ENCODE results near the gene SURF1. TPM values are rescaled to one million over a fixed set of nuclear protein-coding genes. Genes with fewer than 3 reads are reported as not detected.
"Not testable (repeated sequence)": the region's sequence is repeated elsewhere in the genome, so short reads cannot be mapped to it uniquely, and the experiment has no call there.

Gene SURF1
- total and polyA plus RNA-seq, 11 donors = 36.8 to 104 (median 53.6) TPM

DNA sequence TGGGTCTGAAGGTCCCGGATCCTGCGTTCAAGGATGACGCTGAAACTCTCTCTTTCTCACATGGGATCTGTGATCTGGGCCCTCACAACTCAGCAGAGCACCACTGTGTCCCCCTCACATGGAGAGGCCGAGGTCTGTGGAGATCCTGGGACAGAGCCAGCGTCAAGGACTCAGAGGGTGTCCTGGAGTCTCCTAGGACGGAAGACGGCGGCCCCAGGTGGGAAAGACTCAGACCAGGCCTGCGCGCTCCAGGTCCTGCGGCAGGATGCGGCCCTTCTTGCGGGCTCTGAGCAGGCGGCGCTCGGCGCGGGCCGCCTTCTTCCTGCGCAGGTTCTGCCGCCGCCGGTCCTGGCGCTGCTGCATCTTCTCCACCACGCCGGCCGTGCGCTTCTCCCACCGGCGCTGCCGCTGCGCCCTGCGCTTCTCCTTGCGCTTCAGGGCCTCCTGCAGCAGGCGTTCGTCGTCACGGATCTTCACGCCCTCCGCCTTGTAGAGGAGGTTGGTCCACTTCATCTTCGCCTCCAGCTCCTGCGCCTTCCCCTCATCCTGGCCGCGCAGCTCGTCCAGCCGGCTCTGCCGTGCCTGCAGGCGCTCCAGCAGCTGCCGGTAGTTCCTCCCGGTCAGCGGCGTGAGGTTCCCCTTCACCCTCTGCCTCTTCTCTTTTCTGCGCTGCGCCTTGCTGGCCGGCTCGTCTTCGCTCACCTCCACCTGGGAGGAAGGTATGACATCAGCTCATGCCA, 24.5 kb downstream of the SURF1 start:
- 95 to 97% (median 97%) methylated on average over 57 of the region's 57 CpGs for WGBS, 4 donors
- no peak overlapping the region for H3K27ac ChIP-seq
- intact Hi-C loops (cut with DNase I) = loop anchor here in 3 of 10 donors (2.0 to 10.0 kb wide), 3 partner anchors 97 to 147 kb away; no protein-coding TSS in a partner anchor
- no peak for ATAC-seq
- H3K4me1 ChIP-seq = peaks cover 6 to 25% (median 17%) of the 10 kb centered on the region in 12 donors
- DNase-seq = no peak
- no peak for TF ChIP-seq POLR2A (IDR thresholded peaks at IDR 0.05)
- TF ChIP-seq, protein P1, sequence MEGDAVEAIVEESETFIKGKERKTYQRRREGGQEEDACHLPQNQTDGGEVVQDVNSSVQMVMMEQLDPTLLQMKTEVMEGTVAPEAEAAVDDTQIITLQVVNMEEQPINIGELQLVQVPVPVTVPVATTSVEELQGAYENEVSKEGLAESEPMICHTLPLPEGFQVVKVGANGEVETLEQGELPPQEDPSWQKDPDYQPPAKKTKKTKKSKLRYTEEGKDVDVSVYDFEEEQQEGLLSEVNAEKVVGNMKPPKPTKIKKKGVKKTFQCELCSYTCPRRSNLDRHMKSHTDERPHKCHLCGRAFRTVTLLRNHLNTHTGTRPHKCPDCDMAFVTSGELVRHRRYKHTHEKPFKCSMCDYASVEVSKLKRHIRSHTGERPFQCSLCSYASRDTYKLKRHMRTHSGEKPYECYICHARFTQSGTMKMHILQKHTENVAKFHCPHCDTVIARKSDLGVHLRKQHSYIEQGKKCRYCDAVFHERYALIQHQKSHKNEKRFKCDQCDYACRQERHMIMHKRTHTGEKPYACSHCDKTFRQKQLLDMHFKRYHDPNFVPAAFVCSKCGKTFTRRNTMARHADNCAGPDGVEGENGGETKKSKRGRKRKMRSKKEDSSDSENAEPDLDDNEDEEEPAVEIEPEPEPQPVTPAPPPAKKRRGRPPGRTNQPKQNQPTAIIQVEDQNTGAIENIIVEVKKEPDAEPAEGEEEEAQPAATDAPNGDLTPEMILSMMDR (IDR thresholded peaks at IDR 0.05) = no peak
- H3K4me3 ChIP-seq = no peak overlapping the region
- no peaks in the 10 kb centered on the region for H3K9me3 ChIP-seq
- H3K36me3 ChIP-seq = peaks cover 0 to 51% (median 45%) of the 10 kb centered on the region in 9 donors
- H3K27me3 ChIP-seq = no peaks in the 10 kb centered on the region

DNA sequence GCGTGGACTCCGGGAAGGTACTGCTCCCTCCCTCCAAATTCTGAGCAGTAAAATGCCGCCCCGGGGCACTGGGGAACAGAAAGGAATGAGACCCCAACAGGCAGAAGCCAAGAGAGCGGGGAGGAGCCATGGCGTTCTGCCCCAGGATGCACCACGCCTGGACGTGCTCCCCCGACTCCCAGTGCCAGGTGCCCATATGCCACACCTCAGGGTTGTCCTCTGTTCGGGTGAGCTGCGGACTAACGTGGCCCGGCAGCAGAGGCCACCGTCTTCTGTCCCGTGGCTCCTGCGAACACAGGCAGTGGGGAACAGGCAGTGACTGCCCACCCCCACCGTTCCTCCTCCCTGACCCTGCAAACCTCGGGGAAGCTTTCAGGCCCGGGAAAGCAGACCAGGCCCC, 25.1 kb downstream of the SURF1 start:
- Histone ChIP-seq H3K4me1 (peaks cover 4 to 19% (median 12%) of the 10 kb centered on the region in 12 donors), H3K36me3 (peaks cover 0 to 51% (median 45%) of the 10 kb centered on the region in 9 donors), H3K9me3 (no peaks in the 10 kb centered on the region), H3K27me3 (no peaks in the 10 kb centered on the region), H3K27ac (no peak overlapping the region), H3K4me3 (no peak overlapping the region)
- intact Hi-C loops (cut with DNase I) = loop anchor here in 2 of 10 donors (5.0 to 10.0 kb wide), 2 partner anchors 96 to 144 kb away; no protein-coding TSS in a partner anchor
- DNase-seq = peak in 1 of 5 donors; percentile 20
- TF ChIP-seq, protein P1 (IDR thresholded peaks at IDR 0.05) = no peak
- no peak for TF ChIP-seq POLR2A (IDR thresholded peaks at IDR 0.05)
- 82 to 89% (median 87%) methylated on average over 19 of the region's 19 CpGs for WGBS, 4 donors
- no peak for ATAC-seq

DNA sequence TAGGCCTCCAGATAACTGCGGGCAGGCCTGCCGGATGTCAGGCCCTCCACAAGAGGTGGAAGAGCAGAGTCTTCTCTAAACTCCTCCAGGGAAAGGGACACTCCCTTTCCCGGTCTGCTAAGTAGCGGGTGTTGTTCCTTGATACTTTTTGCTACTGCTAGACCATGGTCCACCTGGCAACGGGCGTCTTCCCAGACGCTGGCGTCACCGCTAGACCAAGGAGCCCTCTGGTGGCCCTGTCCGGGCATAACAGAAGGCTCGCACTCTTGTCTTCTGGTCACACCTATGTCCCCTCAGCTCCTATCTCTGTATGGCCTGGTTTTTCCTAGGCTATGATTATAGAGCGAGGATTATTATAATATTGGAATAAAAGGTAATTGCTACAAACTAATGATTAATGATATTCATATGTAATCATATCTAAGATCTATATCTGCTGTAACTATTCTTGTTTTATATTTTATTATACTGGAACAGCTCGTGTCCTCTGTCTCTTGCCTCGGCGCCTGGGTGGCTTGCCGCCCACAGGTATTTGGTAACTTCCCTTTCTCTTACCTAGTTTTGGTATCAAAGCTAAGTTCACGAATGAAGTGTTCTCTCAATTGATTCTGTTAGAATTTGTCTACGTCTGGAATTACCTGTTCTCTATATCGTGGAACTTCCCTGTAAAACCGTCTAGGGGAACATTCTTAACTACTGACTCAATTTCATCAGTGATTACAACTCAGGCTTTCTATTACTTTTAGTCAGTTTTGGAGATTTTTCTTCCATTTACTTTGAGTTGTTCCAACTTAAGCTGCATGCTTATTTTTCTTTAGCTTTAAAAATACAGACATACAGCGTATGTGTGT, 26.8 kb downstream of the SURF1 start:
- peak in 1 of 5 donors; percentile 62 for DNase-seq
- peaks cover 0 to 51% (median 45%) of the 10 kb centered on the region in 9 donors for H3K36me3 ChIP-seq
- not testable (repeated sequence) for ATAC-seq, H3K4me1 ChIP-seq, H3K27me3 ChIP-seq, H3K27ac ChIP-seq, H3K4me3 ChIP-seq, H3K9me3 ChIP-seq
- TF ChIP-seq, protein P1 (IDR thresholded peaks at IDR 0.05) = peak; percentile 39 to 67 (median 56)
- WGBS, 4 donors = 56 to 59% (median 57%) methylated on average over 20 to 21 of the region's 21 CpGs
- intact Hi-C loops (cut with DNase I) = loop anchor here in 9 of 10 donors (1.0 to 10.0 kb wide), 6 partner anchors 52 to 145 kb away; partner anchors contain the start of gene ABO (in 2 of the 9)
